H9 (cell line): Measurements from ENCODE around the gene DRD5. TPM values are rescaled to one million over a fixed set of nuclear protein-coding genes. Genes with fewer than 3 reads are reported as not detected.

Source experiments
- DNase-seq: peaks from one replicate; pipeline ENCODE4 v3.0.0-alpha.2; 2017
- H2AFZ ChIP-seq: one replicate; pipeline ENCODE4 v1.6.1; 2013; ENCODE audit warnings: mild to moderate bottlenecking, low read length, control low read depth, moderate library complexity
- H2AK5ac ChIP-seq: 2 replicates; pipeline ENCODE4 v1.6.1; 2013; ENCODE audit warnings: low read length, control low read depth, mixed read lengths; ENCODE audit not compliant: insufficient read length
- H2BK120ac ChIP-seq: one replicate; pipeline ENCODE4 v1.6.1; 2013; ENCODE audit warnings: low read depth, mild to moderate bottlenecking, low read length, control low read depth, inconsistent platforms; ENCODE audit not compliant: poor library complexity, severe bottlenecking
- H2BK12ac ChIP-seq: 2 replicates; pipeline ENCODE4 v1.6.1; 2013; ENCODE audit warnings: low read length, control low read depth, mixed read lengths, low read depth; ENCODE audit not compliant: insufficient read length
- H2BK15ac ChIP-seq: 2 replicates; pipeline ENCODE4 v1.6.1; 2013; ENCODE audit warnings: low read depth, low read length, control low read depth
- H2BK20ac ChIP-seq: one replicate; pipeline ENCODE4 v1.6.1; 2013; ENCODE audit warnings: low read depth, mild to moderate bottlenecking, low read length, control low read depth, inconsistent platforms; ENCODE audit not compliant: poor library complexity, severe bottlenecking
- H2BK5ac ChIP-seq: 2 replicates; pipeline ENCODE4 v1.6.1; 2013; ENCODE audit warnings: low read length, control low read depth, mixed read lengths; ENCODE audit not compliant: insufficient read length
- H3K14ac ChIP-seq: 2 replicates; pipeline ENCODE4 v1.6.1; 2013; ENCODE audit warnings: low read length, control low read depth; ENCODE audit not compliant: insufficient read depth
- H3K18ac ChIP-seq: 2 replicates; pipeline ENCODE4 v1.6.1; 2013; ENCODE audit warnings: low read depth, mild to moderate bottlenecking, mixed read lengths, low read length, control low read depth; ENCODE audit not compliant: insufficient read length
- H3K23ac ChIP-seq: 2 replicates; pipeline ENCODE4 v1.6.1; 2013; ENCODE audit warnings: low read length, control low read depth, mixed read lengths, low read depth; ENCODE audit not compliant: insufficient read length
- H3K23me2 ChIP-seq: 2 replicates; pipeline ENCODE4 v1.6.1; 2013; ENCODE audit warnings: low read depth, mild to moderate bottlenecking, mixed read lengths, low read length, control low read depth; ENCODE audit not compliant: insufficient read length, poor library complexity, severe bottlenecking
- H3K27ac ChIP-seq: 2 replicates; pipeline ENCODE4 v1.5.1; 2013; ENCODE audit warnings: low read length, control low read depth, mixed read lengths, low read depth; ENCODE audit not compliant: insufficient read length
- H3K27me3 ChIP-seq: 2 replicates; pipeline ENCODE4 v1.6.1; 2013; ENCODE audit warnings: low read length, control low read depth, inconsistent platforms; ENCODE audit not compliant: insufficient read depth
- H3K4ac ChIP-seq: 2 replicates; pipeline ENCODE4 v1.6.1; 2013; ENCODE audit warnings: low read depth, mild to moderate bottlenecking, control low read depth, inconsistent platforms, low read length, moderate library complexity
- H3K4me1 ChIP-seq: 2 replicates; pipeline ENCODE4 v1.6.1; 2013; ENCODE audit warnings: low read length, control low read depth, inconsistent platforms; ENCODE audit not compliant: insufficient read depth
- H3K4me2 ChIP-seq: 2 replicates; pipeline ENCODE4 v1.6.1; 2013; ENCODE audit warnings: low read length, control low read depth, mixed read lengths; ENCODE audit not compliant: insufficient read length, insufficient read depth
- H3K56ac ChIP-seq: 2 replicates; pipeline ENCODE4 v1.6.1; 2013; ENCODE audit warnings: low read depth, mild to moderate bottlenecking, mixed read lengths, low read length, control low read depth; ENCODE audit not compliant: insufficient read length
- H3K79me1 ChIP-seq: 2 replicates; pipeline ENCODE4 v1.6.1; 2013; ENCODE audit warnings: low read depth, mild to moderate bottlenecking, moderate library complexity, low read length, control low read depth, inconsistent platforms; ENCODE audit not compliant: insufficient read depth, poor library complexity, severe bottlenecking
- H3K79me2 ChIP-seq: 2 replicates; pipeline ENCODE4 v1.6.1; 2013; ENCODE audit warnings: low read length, control low read depth, inconsistent platforms; ENCODE audit not compliant: insufficient read depth
- H3K9ac ChIP-seq: 2 replicates; pipeline ENCODE4 v1.6.1; 2013; ENCODE audit warnings: low read length, control low read depth, mixed read lengths; ENCODE audit not compliant: insufficient read length; ENCODE audit errors: extremely low read depth
- H3K9me3 ChIP-seq: one replicate; pipeline ENCODE4 v1.6.1; 2013; ENCODE audit warnings: low read depth, low read length, inconsistent platforms; ENCODE audit not compliant: control insufficient read depth
- H3T11ph ChIP-seq: one replicate; pipeline ENCODE4 v1.6.1; 2013; ENCODE audit warnings: mild to moderate bottlenecking, low read length, control low read depth, inconsistent platforms
- H4K20me1 ChIP-seq: one replicate; pipeline ENCODE4 v1.6.1; 2013; ENCODE audit not compliant: control insufficient read depth, insufficient read length, insufficient read depth
- H4K5ac ChIP-seq: 2 replicates; pipeline ENCODE4 v1.6.1; 2013; ENCODE audit warnings: low read depth, mild to moderate bottlenecking, mixed read lengths, low read length, control low read depth; ENCODE audit not compliant: insufficient read length
- H4K8ac ChIP-seq: replicated peaks from 2 replicates; pipeline ENCODE4 v1.6.1; 2013; ENCODE audit warnings: low read length, control low read depth, mixed read lengths, low read depth; ENCODE audit not compliant: insufficient read length
- H4K91ac ChIP-seq: 2 replicates; pipeline ENCODE4 v1.6.1; 2013; ENCODE audit warnings: low read depth, mild to moderate bottlenecking, moderate library complexity, mixed read lengths, low read length, control low read depth; ENCODE audit not compliant: insufficient read length
- H3K27ac Mint-ChIP-seq, 3 experiments: 2 replicates in 2 of 3; 3 replicates in 1 of 3; pipeline ENCODE4 v1.8.0; 2020 to 2021; ENCODE audit warnings: mixed read lengths in 3 of 3, mild to moderate bottlenecking in 1 of 3, moderate library complexity in 1 of 3
- H3K27me3 Mint-ChIP-seq: 2 replicates; pipeline ENCODE4 v1.8.0; 2021; ENCODE audit warnings: low read depth, mild to moderate bottlenecking, moderate library complexity, mixed read lengths
- H3K36me3 Mint-ChIP-seq, 3 experiments: 2 replicates in 2 of 3; 3 replicates in 1 of 3; pipeline ENCODE4 v1.8.0; 2020 to 2021; ENCODE audit warnings: low read depth in 3 of 3, mixed read lengths in 3 of 3; ENCODE audit not compliant: insufficient read depth in 1 of 3
- H3K4me1 Mint-ChIP-seq, 2 experiments: 2 replicates each; pipeline ENCODE4 v1.8.0; 2020; ENCODE audit warnings: mixed read lengths in 2 of 2
- H3K4me3 Mint-ChIP-seq, 2 experiments: 2 replicates in 1 of 2; 3 replicates in 1 of 2; pipeline ENCODE4 v1.8.0; 2020 to 2021; ENCODE audit warnings: mild to moderate bottlenecking in 2 of 2, mixed read lengths in 2 of 2, moderate library complexity in 1 of 2
- H3K9me3 Mint-ChIP-seq, 2 experiments: 2 replicates in 1 of 2; 3 replicates in 1 of 2; pipeline ENCODE4 v1.8.0; 2020; ENCODE audit warnings: mild to moderate bottlenecking in 2 of 2, mixed read lengths in 2 of 2, moderate library complexity in 1 of 2
- WGBS: extraction: QIAGEN DNeasy Blood & Tissue Kit; methylation state at CpG from one replicate; pipeline ENCODE4 v1.1.7; 2013; ENCODE audit warnings: missing lambda C conversion rate, low lambda C conversion rate, mixed read lengths; ENCODE audit not compliant: insufficient read length; ENCODE audit errors: extremely low coverage; 5-methylcytosine and 5-hydroxymethylcytosine counted together
- total RNA-seq: library from RNA; stranded (reverse); gene quantifications from 2 replicates; pipeline ENCODE4 v1.2.1, GENCODE V29; 2021
- TF ChIP-seq, protein P1 (sequence below): fragments of 200-600 bp; sonication (generic); conservative IDR thresholded peaks from 3 replicates; pipeline ENCODE4 v1.8.0; 2021; ENCODE audit warnings: antibody characterized with exemption, mild to moderate bottlenecking

The DRD5 gene
- total RNA-seq, 1 experiment from 2014 or later, result not detected

GRCh38 chr4:9826551-9826950 lies 45.1 kb downstream of the DRD5 start:
- H3K23ac ChIP-seq, result no peak overlapping the region
- TF ChIP-seq, protein P1, sequence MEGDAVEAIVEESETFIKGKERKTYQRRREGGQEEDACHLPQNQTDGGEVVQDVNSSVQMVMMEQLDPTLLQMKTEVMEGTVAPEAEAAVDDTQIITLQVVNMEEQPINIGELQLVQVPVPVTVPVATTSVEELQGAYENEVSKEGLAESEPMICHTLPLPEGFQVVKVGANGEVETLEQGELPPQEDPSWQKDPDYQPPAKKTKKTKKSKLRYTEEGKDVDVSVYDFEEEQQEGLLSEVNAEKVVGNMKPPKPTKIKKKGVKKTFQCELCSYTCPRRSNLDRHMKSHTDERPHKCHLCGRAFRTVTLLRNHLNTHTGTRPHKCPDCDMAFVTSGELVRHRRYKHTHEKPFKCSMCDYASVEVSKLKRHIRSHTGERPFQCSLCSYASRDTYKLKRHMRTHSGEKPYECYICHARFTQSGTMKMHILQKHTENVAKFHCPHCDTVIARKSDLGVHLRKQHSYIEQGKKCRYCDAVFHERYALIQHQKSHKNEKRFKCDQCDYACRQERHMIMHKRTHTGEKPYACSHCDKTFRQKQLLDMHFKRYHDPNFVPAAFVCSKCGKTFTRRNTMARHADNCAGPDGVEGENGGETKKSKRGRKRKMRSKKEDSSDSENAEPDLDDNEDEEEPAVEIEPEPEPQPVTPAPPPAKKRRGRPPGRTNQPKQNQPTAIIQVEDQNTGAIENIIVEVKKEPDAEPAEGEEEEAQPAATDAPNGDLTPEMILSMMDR, result no peak
- H2BK12ac ChIP-seq, result no peak overlapping the region
- no peak overlapping the region for H3K4ac ChIP-seq
- no peak overlapping the region for H3K27ac ChIP-seq
- WGBS, result no CpG with 5 or more reads among the region's 1 CpG
- no peak overlapping the region for H3T11ph ChIP-seq
- no peak overlapping the region for H2BK15ac ChIP-seq
- Mint-ChIP-seq H3K36me3 (no peaks in the 10 kb centered on the region), H3K27me3 (peaks cover 4% of the 10 kb centered on the region; the same call in 1 of the 2 replicates), H3K27ac (no peak overlapping the region), H3K4me1 (no peaks in the 10 kb centered on the region), H3K9me3 (no peaks in the 10 kb centered on the region), H3K4me3 (no peak overlapping the region)
- H2BK5ac ChIP-seq, result no peak overlapping the region
- no peak overlapping the region for H2AFZ ChIP-seq
- H4K91ac ChIP-seq, result no peak overlapping the region
- H2BK120ac ChIP-seq, result no peak overlapping the region
- no peak overlapping the region for H4K5ac ChIP-seq
- H4K8ac ChIP-seq, result no peak overlapping the region
- DNase-seq, result no peak
- H3K4me1 ChIP-seq, result no peaks in the 10 kb centered on the region
- no peak overlapping the region for H3K4me2 ChIP-seq
- no peaks in the 10 kb centered on the region for H4K20me1 ChIP-seq
- H3K18ac ChIP-seq, result no peak overlapping the region
- H3K79me1 ChIP-seq, result no peaks in the 10 kb centered on the region
- no peak overlapping the region for H3K9ac ChIP-seq
- H3K56ac ChIP-seq, result no peak overlapping the region
- no peak overlapping the region for H2BK20ac ChIP-seq
- no peaks in the 10 kb centered on the region for H3K23me2 ChIP-seq
- no peak overlapping the region for H2AK5ac ChIP-seq
- no peak overlapping the region for H3K14ac ChIP-seq
- H3K27me3 ChIP-seq, result no peaks in the 10 kb centered on the region
- H3K79me2 ChIP-seq, result no peaks in the 10 kb centered on the region
- H3K9me3 ChIP-seq, result no peaks in the 10 kb centered on the region
